ENCODE measurements around the gene MEIS2. TPM values are rescaled to one million over a fixed set of nuclear protein-coding genes. Genes with fewer than 3 reads are reported as not detected.
A peak's percentile ranks its signal among the peaks of the same experiment; 100 is the strongest.

MEIS2 gene
- total RNA-seq, 1 experiment from 2014 or later: 17.5 TPM

DNA sequence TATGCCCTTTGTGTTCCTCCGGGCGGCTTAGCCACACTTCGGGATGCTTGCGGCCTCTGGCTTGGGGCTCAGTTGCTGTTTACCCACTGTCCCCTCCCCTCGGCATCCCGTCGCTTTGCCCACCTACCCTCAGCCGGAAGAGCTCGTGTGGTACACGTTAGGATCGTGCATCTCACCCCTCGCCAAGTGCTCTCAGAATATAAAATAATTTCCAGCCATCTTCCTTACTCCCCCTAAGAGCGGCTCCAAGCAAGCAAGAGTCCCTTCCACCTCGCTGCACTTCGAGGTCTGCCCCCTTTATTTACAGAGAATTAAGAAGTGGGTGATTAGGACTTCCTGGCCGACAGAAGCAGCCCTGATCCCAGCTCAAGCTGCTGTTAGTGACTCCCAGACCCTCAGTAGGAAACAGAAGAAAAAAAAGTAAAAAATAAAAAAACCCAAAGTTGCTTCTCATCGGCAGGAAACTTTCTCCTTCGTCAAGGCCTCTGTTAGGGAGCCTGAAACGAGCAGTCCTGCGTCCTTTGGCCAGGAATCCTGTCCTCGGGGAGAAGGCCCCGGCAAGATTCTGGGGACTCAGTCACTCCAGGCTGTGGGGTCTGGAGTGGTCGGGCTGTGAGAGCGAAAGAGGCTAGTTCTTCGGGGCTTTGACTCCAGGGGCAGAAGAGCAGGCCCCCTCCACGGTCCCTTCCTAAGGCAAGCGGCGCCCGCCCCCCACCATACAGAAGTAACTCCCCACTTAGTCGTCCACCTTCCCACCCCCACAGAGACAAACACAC is 3.0 kb downstream of the MEIS2 start:
- ChIA-PET CTCF (no interaction called here), POLR2A (ENCODE audit: unreplicated experiment) (no interaction called here)
- Histone ChIP-seq H3K4me1 (ENCODE audit: insufficient read depth, low read length) (peaks cover 30% of the 10 kb centered on the region), H3K4me3 (ENCODE audit: low read length) (peak overlapping the region; percentile 93), H2AFZ (ENCODE audit: low read length) (peak overlapping the region; percentile 88), H3K9me3 (ENCODE audit: low read length) (no peaks in the 10 kb centered on the region), H3F3A (ENCODE audit: low read length, unreplicated experiment) (no peaks in the 10 kb centered on the region), H3K4me2 (ENCODE audit: low read length) (peak overlapping the region; percentile 95), H3K27me3 (ENCODE audit: low read length) (no peaks in the 10 kb centered on the region), H3K9me2 (replicated peaks; ENCODE audit: low read length) (no peaks in the 10 kb centered on the region), H3K9ac (ENCODE audit: low read length) (peak overlapping the region; percentile 85), H3K79me2 (ENCODE audit: low read length) (peaks cover 37% of the 10 kb centered on the region), H4K20me1 (ENCODE audit: low read length) (no peaks in the 10 kb centered on the region), H3K36me3 (ENCODE audit: low read depth, low read length) (peaks cover 10% of the 10 kb centered on the region; the same call in 1 of the 2 replicates), H3K27ac (ENCODE audit: low read length) (no peak overlapping the region)
- ATAC-seq (no peak), DNase-seq (no peak)
- intact Hi-C loops (cut with micrococcal nuclease): loop anchor here (10.0 kb wide), 1 partner anchor 123 kb away; no protein-coding TSS in a partner anchor
- TF ChIP-seq EZH2phosphoT487 (IDR thresholded peaks at IDR 0.05; ENCODE audit: borderline replicate concordance, low read length) (no peak), EZH2 (IDR thresholded peaks at IDR 0.05; ENCODE audit: low read length, unreplicated experiment) (no peak)
- TF ChIP-seq, protein P1, sequence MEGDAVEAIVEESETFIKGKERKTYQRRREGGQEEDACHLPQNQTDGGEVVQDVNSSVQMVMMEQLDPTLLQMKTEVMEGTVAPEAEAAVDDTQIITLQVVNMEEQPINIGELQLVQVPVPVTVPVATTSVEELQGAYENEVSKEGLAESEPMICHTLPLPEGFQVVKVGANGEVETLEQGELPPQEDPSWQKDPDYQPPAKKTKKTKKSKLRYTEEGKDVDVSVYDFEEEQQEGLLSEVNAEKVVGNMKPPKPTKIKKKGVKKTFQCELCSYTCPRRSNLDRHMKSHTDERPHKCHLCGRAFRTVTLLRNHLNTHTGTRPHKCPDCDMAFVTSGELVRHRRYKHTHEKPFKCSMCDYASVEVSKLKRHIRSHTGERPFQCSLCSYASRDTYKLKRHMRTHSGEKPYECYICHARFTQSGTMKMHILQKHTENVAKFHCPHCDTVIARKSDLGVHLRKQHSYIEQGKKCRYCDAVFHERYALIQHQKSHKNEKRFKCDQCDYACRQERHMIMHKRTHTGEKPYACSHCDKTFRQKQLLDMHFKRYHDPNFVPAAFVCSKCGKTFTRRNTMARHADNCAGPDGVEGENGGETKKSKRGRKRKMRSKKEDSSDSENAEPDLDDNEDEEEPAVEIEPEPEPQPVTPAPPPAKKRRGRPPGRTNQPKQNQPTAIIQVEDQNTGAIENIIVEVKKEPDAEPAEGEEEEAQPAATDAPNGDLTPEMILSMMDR (conservative IDR thresholded peaks at IDR 0.05; ENCODE audit: low read depth, low read length): no peak
- TSS peak; percentile 4 for BruUV-seq (replicated peaks)

DNA sequence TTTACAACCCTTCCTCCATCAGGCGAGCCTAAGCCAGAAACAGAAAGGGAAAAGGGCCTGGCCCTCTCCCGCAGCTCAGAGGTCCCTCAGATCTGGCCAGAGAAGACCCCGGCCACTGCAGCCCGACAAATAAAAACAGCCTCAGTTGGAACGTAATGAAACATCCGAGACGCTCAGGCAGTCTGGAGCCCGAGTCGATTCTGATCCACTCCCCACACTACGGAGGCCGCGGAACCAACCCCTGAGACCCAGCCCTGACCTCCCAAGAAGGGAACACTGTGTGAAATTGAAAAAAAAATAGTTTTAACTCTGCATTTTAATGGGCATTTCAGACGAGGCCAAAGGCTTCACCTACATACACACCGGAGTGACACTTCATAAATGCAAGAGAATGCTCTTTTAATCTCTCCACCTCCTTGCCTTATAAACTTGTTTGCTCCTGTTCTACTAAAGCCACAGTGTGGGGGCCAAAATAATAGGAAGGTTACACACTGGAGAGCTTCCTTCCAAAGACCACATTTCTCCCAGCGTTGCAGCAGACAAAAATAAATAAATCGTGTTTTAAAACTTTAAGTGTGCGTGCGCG is 3.7 kb downstream of the MEIS2 start:
- Histone ChIP-seq H3K27me3 (ENCODE audit: low read length) (no peaks in the 10 kb centered on the region), H3K4me1 (ENCODE audit: insufficient read depth, low read length) (peaks cover 28% of the 10 kb centered on the region), H3K9me2 (replicated peaks; ENCODE audit: low read length) (no peaks in the 10 kb centered on the region), H3K27ac (ENCODE audit: low read length) (no peak overlapping the region), H3K79me2 (ENCODE audit: low read length) (peaks cover 37% of the 10 kb centered on the region), H2AFZ (ENCODE audit: low read length) (peak overlapping the region; percentile 88), H3K36me3 (ENCODE audit: low read depth, low read length) (peaks cover 10% of the 10 kb centered on the region; the same call in 1 of the 2 replicates), H3F3A (ENCODE audit: low read length, unreplicated experiment) (no peaks in the 10 kb centered on the region), H3K4me2 (ENCODE audit: low read length) (peak overlapping the region; percentile 95), H3K4me3 (ENCODE audit: low read length) (peak overlapping the region; percentile 93), H3K9me3 (ENCODE audit: low read length) (no peaks in the 10 kb centered on the region), H3K9ac (ENCODE audit: low read length) (no peak overlapping the region), H4K20me1 (ENCODE audit: low read length) (no peaks in the 10 kb centered on the region)
- ChIA-PET CTCF (no interaction called here), POLR2A (ENCODE audit: unreplicated experiment) (no interaction called here)
- TF ChIP-seq EZH2phosphoT487 (IDR thresholded peaks at IDR 0.05; ENCODE audit: borderline replicate concordance, low read length) (no peak), EZH2 (IDR thresholded peaks at IDR 0.05; ENCODE audit: low read length, unreplicated experiment) (no peak)
- ATAC-seq (no peak), DNase-seq (no peak)
- BruUV-seq (replicated peaks): no TSS peak
- intact Hi-C loops (cut with micrococcal nuclease): loop anchor here (10.0 kb wide), 1 partner anchor 122 kb away; no protein-coding TSS in a partner anchor

DNA sequence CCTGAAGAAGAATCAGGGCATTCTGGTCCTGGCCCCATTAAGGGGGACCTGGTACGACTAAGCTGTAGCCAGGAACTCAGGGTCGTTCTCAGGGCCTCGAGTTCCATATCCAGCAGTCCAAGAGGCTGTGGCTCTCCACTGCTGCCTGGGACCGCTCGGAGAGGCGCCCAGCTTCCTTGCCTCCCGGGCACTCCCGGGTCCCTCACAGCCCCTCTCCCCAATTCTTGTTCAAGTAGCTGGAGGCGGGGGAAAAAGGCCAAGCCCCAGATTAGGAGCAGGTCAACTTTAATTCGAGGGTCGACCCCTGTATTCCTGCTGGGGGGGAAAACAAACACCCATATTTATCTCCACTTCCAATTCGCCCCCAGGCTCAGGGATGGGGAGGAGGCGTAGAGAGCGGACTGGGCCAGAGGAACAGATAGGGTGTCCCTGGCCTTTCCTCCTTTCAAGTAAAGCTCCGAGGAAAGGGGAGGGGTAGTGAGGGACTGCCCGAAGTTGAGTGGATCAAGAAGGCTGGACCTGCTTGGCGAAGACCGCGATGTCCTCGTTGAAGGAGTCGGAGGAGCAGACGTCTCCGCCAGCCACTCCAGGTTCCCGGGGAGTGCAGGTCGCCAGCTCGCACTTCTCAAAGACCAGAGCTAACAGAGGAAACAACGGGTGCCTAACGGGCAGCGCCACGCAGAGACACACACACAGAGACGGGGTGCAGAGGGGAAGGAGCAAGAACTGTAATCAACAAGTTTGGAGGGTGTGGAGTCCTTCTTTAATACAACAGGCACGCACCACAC is 4.4 kb downstream of the MEIS2 start:
- ChIA-PET CTCF (no interaction called here), POLR2A (ENCODE audit: unreplicated experiment) (no interaction called here)
- Histone ChIP-seq H3K4me1 (ENCODE audit: insufficient read depth, low read length) (peaks cover 28% of the 10 kb centered on the region), H3K27ac (ENCODE audit: low read length) (no peak overlapping the region), H3K9me2 (replicated peaks; ENCODE audit: low read length) (no peaks in the 10 kb centered on the region), H3F3A (ENCODE audit: low read length, unreplicated experiment) (no peaks in the 10 kb centered on the region), H4K20me1 (ENCODE audit: low read length) (no peaks in the 10 kb centered on the region), H3K27me3 (ENCODE audit: low read length) (no peaks in the 10 kb centered on the region), H3K79me2 (ENCODE audit: low read length) (peaks cover 37% of the 10 kb centered on the region), H3K36me3 (ENCODE audit: low read depth, low read length) (peaks cover 10% of the 10 kb centered on the region; the same call in 1 of the 2 replicates), H2AFZ (ENCODE audit: low read length) (no peak overlapping the region), H3K9me3 (ENCODE audit: low read length) (no peaks in the 10 kb centered on the region), H3K9ac (ENCODE audit: low read length) (no peak overlapping the region), H3K4me3 (ENCODE audit: low read length) (no peak overlapping the region), H3K4me2 (ENCODE audit: low read length) (no peak overlapping the region)
- TF ChIP-seq EZH2 (IDR thresholded peaks at IDR 0.05; ENCODE audit: low read length, unreplicated experiment) (no peak), EZH2phosphoT487 (IDR thresholded peaks at IDR 0.05; ENCODE audit: borderline replicate concordance, low read length) (no peak)
- TF ChIP-seq, protein P1 (conservative IDR thresholded peaks at IDR 0.05; ENCODE audit: low read depth, low read length): no peak
- no TSS peak for BruUV-seq (replicated peaks)
- intact Hi-C loops (cut with micrococcal nuclease): loop anchor here (2.0 to 10.0 kb wide), 2 partner anchors 15 to 121 kb away; no protein-coding TSS in a partner anchor
- ATAC-seq: no peak
- no peak for DNase-seq
